DOHH2 (cell line): Measurements from ENCODE around the gene AGBL4.

Experiments used
- H3F3A ChIP-seq: fragments of 200-600 bp; sonication (generic), shearing (Covaris generic); 2 replicates; pipeline ENCODE4 v1.6.0; 2016; ENCODE audit warnings: antibody characterized with exemption, mild to moderate bottlenecking; ENCODE audit not compliant: control insufficient read depth, insufficient read depth
- H3K27ac ChIP-seq: fragments of 200-600 bp; sonication (generic); 2 replicates; pipeline ENCODE4 v1.5.1; 2014; ENCODE audit warnings: low read depth, mild to moderate bottlenecking, low read length, moderate library complexity
- H3K27me3 ChIP-seq: fragments of 200-600 bp; sonication (generic); 2 replicates; pipeline ENCODE4 v1.6.1; 2014; ENCODE audit warnings: mild to moderate bottlenecking, low read length, mixed read lengths; ENCODE audit not compliant: control insufficient read depth
- H3K36me3 ChIP-seq: fragments of 200-600 bp; sonication (generic); 2 replicates; pipeline ENCODE4 v1.6.1; 2014; ENCODE audit warnings: mild to moderate bottlenecking, low read length, moderate library complexity, mixed read lengths; ENCODE audit not compliant: control insufficient read depth
- H3K4me1 ChIP-seq: fragments of 200-600 bp; sonication (generic); 2 replicates; pipeline ENCODE4 v1.6.1; 2014; ENCODE audit warnings: mild to moderate bottlenecking, low read length, mixed read lengths; ENCODE audit not compliant: control insufficient read depth
- H3K4me2 ChIP-seq: fragments of 200-600 bp; sonication (generic); 2 replicates; pipeline ENCODE4 v1.6.0; 2014; ENCODE audit warnings: mild to moderate bottlenecking, low read length, moderate library complexity
- H3K4me3 ChIP-seq: fragments of 200-600 bp; sonication (generic); 2 replicates; pipeline ENCODE4 v1.5.1; 2014; ENCODE audit warnings: mild to moderate bottlenecking, low read length, mixed read lengths
- H3K79me2 ChIP-seq: fragments of 200-600 bp; sonication (generic); 2 replicates; pipeline ENCODE4 v1.6.1; 2014; ENCODE audit warnings: mild to moderate bottlenecking, low read length, mixed read lengths; ENCODE audit not compliant: control insufficient read depth
- H3K9me2 ChIP-seq: fragments of 200-600 bp; sonication (generic); replicated peaks from 2 replicates; pipeline ENCODE4 v1.6.1; 2014; ENCODE audit warnings: mild to moderate bottlenecking, low read length, mixed read lengths; ENCODE audit not compliant: control insufficient read depth
- H3K9me3 ChIP-seq: fragments of 200-600 bp; sonication (generic); 2 replicates; pipeline ENCODE4 v1.6.1; 2014; ENCODE audit warnings: antibody characterized with exemption, low read length, mixed read lengths; ENCODE audit not compliant: control insufficient read depth, insufficient read depth
- H4K20me1 ChIP-seq: fragments of 200-600 bp; sonication (generic); 2 replicates; pipeline ENCODE4 v1.6.0; 2014; ENCODE audit warnings: low read depth, mild to moderate bottlenecking, antibody characterized with exemption, low read length, moderate library complexity; ENCODE audit not compliant: control insufficient read depth, insufficient read depth
- EZH2phosphoT487 ChIP-seq: fragments of 200-600 bp; sonication (generic); IDR thresholded peaks from 2 replicates; pipeline ENCODE4 v1.6.1; 2017; ENCODE audit warnings: borderline replicate concordance, mild to moderate bottlenecking, antibody characterized with exemption, low read length, moderate library complexity, mixed read lengths
- TF ChIP-seq, protein P1 (sequence below): fragments of 200-600 bp; sonication (generic); IDR thresholded peaks from one replicate; pipeline ENCODE4 v1.5.1; 2014; ENCODE audit warnings: antibody characterized with exemption, mild to moderate bottlenecking, low read depth, low read length; ENCODE audit not compliant: poor library complexity, severe bottlenecking

Gene AGBL4

DNA sequence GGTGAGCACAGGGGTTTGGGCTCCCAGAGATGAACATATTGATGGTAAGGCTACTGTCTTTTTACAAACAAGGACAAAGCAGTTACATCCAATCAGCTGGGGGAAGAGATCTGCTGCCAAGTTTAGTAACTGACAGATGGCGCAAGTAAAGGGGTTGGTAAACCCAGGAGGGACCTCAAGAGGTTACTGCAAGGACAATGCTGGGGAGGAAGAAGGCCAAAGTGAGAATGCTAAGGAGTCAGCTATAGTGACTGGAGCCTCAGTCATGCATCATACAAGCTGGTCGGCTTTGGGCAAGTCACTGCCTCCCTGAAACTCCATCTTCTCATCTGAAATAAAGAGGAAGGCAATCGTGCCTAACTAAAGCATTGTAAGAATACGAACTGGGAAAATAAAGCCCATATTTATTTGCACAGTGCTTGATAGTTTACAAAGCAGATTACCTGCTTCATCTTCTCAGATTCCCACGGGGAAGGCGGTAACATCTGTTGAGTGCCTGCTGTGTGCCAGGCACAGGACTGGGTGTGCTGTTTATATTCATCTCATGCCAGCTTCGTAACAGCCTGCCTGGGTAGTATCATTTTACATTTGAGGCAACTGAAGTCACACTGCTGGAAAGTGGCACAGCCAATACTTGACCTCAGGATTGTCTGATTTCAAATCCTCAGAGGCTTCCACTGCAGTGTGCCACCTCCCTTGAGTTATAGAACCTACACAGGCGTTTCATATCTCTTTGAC, 1361.9 kb downstream of the AGBL4 start:
- H3K79me2 ChIP-seq, result no peaks in the 10 kb centered on the region
- H3K4me3 ChIP-seq, result no peak overlapping the region
- no peak overlapping the region for H3K27ac ChIP-seq
- no peaks in the 10 kb centered on the region for H3K9me2 ChIP-seq
- no peak overlapping the region for H3K4me2 ChIP-seq
- TF ChIP-seq, protein P1, sequence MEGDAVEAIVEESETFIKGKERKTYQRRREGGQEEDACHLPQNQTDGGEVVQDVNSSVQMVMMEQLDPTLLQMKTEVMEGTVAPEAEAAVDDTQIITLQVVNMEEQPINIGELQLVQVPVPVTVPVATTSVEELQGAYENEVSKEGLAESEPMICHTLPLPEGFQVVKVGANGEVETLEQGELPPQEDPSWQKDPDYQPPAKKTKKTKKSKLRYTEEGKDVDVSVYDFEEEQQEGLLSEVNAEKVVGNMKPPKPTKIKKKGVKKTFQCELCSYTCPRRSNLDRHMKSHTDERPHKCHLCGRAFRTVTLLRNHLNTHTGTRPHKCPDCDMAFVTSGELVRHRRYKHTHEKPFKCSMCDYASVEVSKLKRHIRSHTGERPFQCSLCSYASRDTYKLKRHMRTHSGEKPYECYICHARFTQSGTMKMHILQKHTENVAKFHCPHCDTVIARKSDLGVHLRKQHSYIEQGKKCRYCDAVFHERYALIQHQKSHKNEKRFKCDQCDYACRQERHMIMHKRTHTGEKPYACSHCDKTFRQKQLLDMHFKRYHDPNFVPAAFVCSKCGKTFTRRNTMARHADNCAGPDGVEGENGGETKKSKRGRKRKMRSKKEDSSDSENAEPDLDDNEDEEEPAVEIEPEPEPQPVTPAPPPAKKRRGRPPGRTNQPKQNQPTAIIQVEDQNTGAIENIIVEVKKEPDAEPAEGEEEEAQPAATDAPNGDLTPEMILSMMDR, result no peak
- TF ChIP-seq EZH2phosphoT487, result no peak
- no peaks in the 10 kb centered on the region for H3K27me3 ChIP-seq
- no peaks in the 10 kb centered on the region for H4K20me1 ChIP-seq
- no peaks in the 10 kb centered on the region for H3K36me3 ChIP-seq
- no peaks in the 10 kb centered on the region for H3F3A ChIP-seq
- no peaks in the 10 kb centered on the region for H3K4me1 ChIP-seq
- H3K9me3 ChIP-seq, result no peaks in the 10 kb centered on the region

DNA sequence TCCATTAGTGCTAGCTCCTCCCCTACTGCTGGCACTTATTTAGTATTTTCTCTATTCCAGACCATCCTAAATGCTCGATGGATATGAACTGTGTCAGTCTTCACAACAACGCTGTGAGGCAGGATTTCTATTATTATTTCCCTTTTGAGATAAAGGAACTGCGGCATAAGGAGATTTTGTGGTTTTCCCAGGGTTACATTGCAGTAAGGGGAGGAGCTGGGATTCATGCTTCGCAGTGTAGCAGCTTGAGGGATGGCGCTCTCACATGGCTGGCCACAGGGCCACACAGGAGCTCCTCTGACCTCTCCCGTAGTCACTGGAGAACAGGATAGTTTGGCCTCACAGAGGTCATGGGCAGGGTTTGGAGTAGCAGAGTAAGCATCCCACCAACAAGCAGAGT, 1364.0 kb downstream of the AGBL4 start:
- no peaks in the 10 kb centered on the region for H3K79me2 ChIP-seq

DNA sequence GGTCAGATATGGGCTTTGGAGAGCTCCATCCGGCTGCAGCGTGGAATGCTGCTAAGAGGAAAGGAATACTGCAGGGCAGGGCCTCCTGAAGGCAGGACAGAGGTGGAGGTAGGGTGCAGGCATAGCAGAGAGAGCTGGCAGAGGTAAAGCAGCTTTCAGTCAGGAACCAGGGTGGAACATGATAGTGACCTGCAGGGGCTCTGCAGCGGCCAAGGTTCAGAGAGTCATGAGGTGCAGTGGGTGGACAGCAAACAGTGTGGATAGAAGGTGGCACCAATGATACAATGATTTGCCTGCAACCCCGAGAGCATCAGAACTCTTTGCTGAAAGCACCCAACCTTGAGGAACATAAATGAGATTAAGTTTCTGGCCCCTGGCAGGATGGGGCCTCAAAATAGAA, 1366.3 kb downstream of the AGBL4 start:
- H3K27ac ChIP-seq, result no peak overlapping the region
- no peaks in the 10 kb centered on the region for H3K9me3 ChIP-seq
- TF ChIP-seq, protein P1, result no peak
- no peak for TF ChIP-seq EZH2phosphoT487
- no peaks in the 10 kb centered on the region for H3K36me3 ChIP-seq
- H3K4me1 ChIP-seq, result no peaks in the 10 kb centered on the region
- H3F3A ChIP-seq, result no peaks in the 10 kb centered on the region
- H3K4me2 ChIP-seq, result no peak overlapping the region
- no peaks in the 10 kb centered on the region for H3K79me2 ChIP-seq
- H3K27me3 ChIP-seq, result no peaks in the 10 kb centered on the region
- no peaks in the 10 kb centered on the region for H3K9me2 ChIP-seq
- H4K20me1 ChIP-seq, result no peaks in the 10 kb centered on the region
- H3K4me3 ChIP-seq, result no peak overlapping the region

More for the DNA sequence above, 1364.0 kb downstream of the AGBL4 start:
- Histone ChIP-seq H3K4me2 (no peak overlapping the region), H3K27me3 (no peaks in the 10 kb centered on the region), H3F3A (no peaks in the 10 kb centered on the region), H3K9me2 (no peaks in the 10 kb centered on the region), H3K27ac (no peak overlapping the region), H3K4me1 (no peaks in the 10 kb centered on the region), H3K4me3 (no peak overlapping the region), H4K20me1 (no peaks in the 10 kb centered on the region), H3K36me3 (no peaks in the 10 kb centered on the region), H3K9me3 (no peaks in the 10 kb centered on the region)
- TF ChIP-seq EZH2phosphoT487, result no peak
- TF ChIP-seq, protein P1, result no peak
